SU-DHL-6 (cell line): Measurements from ENCODE around the gene LRRC34.

ENCODE experiments used
- H2AFZ ChIP-seq: fragments of 200-600 bp; sonication (generic); 2 replicates; pipeline ENCODE4 v1.6.1; 2014; ENCODE audit warnings: low read depth, mild to moderate bottlenecking, moderate library complexity, mixed read lengths, antibody characterized with exemption, low read length; ENCODE audit not compliant: severe bottlenecking
- H3F3A ChIP-seq: fragments of 200-600 bp; shearing (Covaris generic); 2 replicates; pipeline ENCODE4 v1.6.0; 2016; ENCODE audit warnings: antibody characterized with exemption, mild to moderate bottlenecking; ENCODE audit not compliant: insufficient read depth
- H3K27ac ChIP-seq: fragments of 200-600 bp; sonication (generic); 2 replicates; pipeline ENCODE4 v1.5.1; 2016; ENCODE audit warnings: low read depth, mild to moderate bottlenecking, low read length, moderate library complexity, mixed read lengths
- H3K27me3 ChIP-seq: fragments of 200-600 bp; sonication (generic), shearing (Covaris generic); 2 replicates; pipeline ENCODE4 v1.6.0; 2014; ENCODE audit warnings: mild to moderate bottlenecking, low read length
- H3K36me3 ChIP-seq: fragments of 200-600 bp; sonication (generic); 2 replicates; pipeline ENCODE4 v1.6.1; 2014; ENCODE audit warnings: mild to moderate bottlenecking, low read length, mixed read lengths
- H3K4me2 ChIP-seq: fragments of 300-600, 200-600 bp; shearing (Covaris generic), sonication (generic); 2 replicates; pipeline ENCODE4 v1.6.0; 2014; ENCODE audit warnings: low read length, low read depth, mild to moderate bottlenecking; ENCODE audit not compliant: poor library complexity, severe bottlenecking
- H3K4me3 ChIP-seq: fragments of 200-600 bp; sonication (generic); 2 replicates; pipeline ENCODE4 v1.5.1; 2014; ENCODE audit warnings: antibody characterized with exemption, low read length, mild to moderate bottlenecking, mixed read lengths; ENCODE audit not compliant: insufficient read depth, poor library complexity, severe bottlenecking
- H3K79me2 ChIP-seq: fragments of 200-600 bp; sonication (generic); 2 replicates; pipeline ENCODE4 v1.6.1; 2014; ENCODE audit warnings: mild to moderate bottlenecking, low read length, moderate library complexity; ENCODE audit not compliant: insufficient read depth
- H3K9ac ChIP-seq: fragments of 200-600 bp; sonication (generic); 2 replicates; pipeline ENCODE4 v1.7.0; 2014; ENCODE audit warnings: mild to moderate bottlenecking, low read length
- H3K9me2 ChIP-seq: fragments of 200-600 bp; sonication (generic); replicated peaks from 2 replicates; pipeline ENCODE4 v1.6.1; 2014; ENCODE audit warnings: low read length; ENCODE audit not compliant: insufficient read depth
- H3K9me3 ChIP-seq: fragments of 200-600 bp; sonication (generic); 2 replicates; pipeline ENCODE4 v1.6.1; 2014; ENCODE audit warnings: low read length, mixed read lengths; ENCODE audit not compliant: insufficient read depth
- H4K20me1 ChIP-seq: fragments of 200-600 bp; sonication (generic); 2 replicates; pipeline ENCODE4 v1.6.1; 2014; ENCODE audit warnings: low read depth, mild to moderate bottlenecking, antibody characterized with exemption, low read length, moderate library complexity, mixed read lengths
- CTCF ChIP-seq: fragments of 200-600 bp; sonication (generic); IDR thresholded peaks from one replicate; pipeline ENCODE4 v1.5.1; 2017; ENCODE audit warnings: antibody characterized with exemption, mild to moderate bottlenecking, low read length, moderate library complexity; ENCODE audit not compliant: insufficient read depth, poor library complexity, severe bottlenecking
- EZH2phosphoT487 ChIP-seq: fragments of 200-600 bp; sonication (generic), shearing (Covaris generic); conservative IDR thresholded peaks from 2 replicates; pipeline ENCODE4 v1.6.1; 2018; ENCODE audit warnings: mild to moderate bottlenecking, antibody characterized with exemption, low read length, moderate library complexity, mixed read lengths

Gene LRRC34

GRCh38 chr3:169815590-169816150 is 3.0 kb upstream of the LRRC34 start:
- Histone ChIP-seq H3K9ac (no peak overlapping the region), H3K36me3 (no peaks in the 10 kb centered on the region)
- TF ChIP-seq CTCF (no peak), EZH2phosphoT487 (no peak)

GRCh38 chr3:169813757-169814517 is 1.2 kb upstream of the LRRC34 start:
- no peaks in the 10 kb centered on the region for H3K9me2 ChIP-seq
- H3K36me3 ChIP-seq: no peaks in the 10 kb centered on the region
- 0 out of 2 replicates have a peak, but pooled peaks cover 9% of the 10 kb centered on the region for H3F3A ChIP-seq
- TF ChIP-seq EZH2phosphoT487 (no peak), CTCF (peak; percentile 75)
- H3K9ac ChIP-seq: peak overlapping the region; percentile 39; the same call in 1 of the 2 replicates
- H3K4me3 ChIP-seq: peak overlapping the region; percentile 37
- no peaks in the 10 kb centered on the region for H3K79me2 ChIP-seq
- H3K9me3 ChIP-seq: no peaks in the 10 kb centered on the region
- H3K4me2 ChIP-seq: peak overlapping the region; percentile 62
- H3K27ac ChIP-seq: no peak overlapping the region
- H4K20me1 ChIP-seq: no peaks in the 10 kb centered on the region
- peak overlapping the region; percentile 78 for H2AFZ ChIP-seq
- no peaks in the 10 kb centered on the region for H3K27me3 ChIP-seq

More at GRCh38 chr3:169815590-169816150, 3.0 kb upstream of the LRRC34 start:
- H4K20me1 ChIP-seq: no peaks in the 10 kb centered on the region
- H2AFZ ChIP-seq: no peak overlapping the region
- H3K27me3 ChIP-seq: no peaks in the 10 kb centered on the region
- no peak overlapping the region for H3K4me3 ChIP-seq
- H3K79me2 ChIP-seq: no peaks in the 10 kb centered on the region
- no peaks in the 10 kb centered on the region for H3K9me3 ChIP-seq
- 0 out of 2 replicates have a peak, but pooled peaks cover 3% of the 10 kb centered on the region for H3F3A ChIP-seq
- H3K27ac ChIP-seq: no peak overlapping the region
- H3K9me2 ChIP-seq: no peaks in the 10 kb centered on the region
- no peak overlapping the region for H3K4me2 ChIP-seq

- TF ChIP-seq CTCF (no peak), EZH2phosphoT487 (no peak)
- no peaks in the 10 kb centered on the region for H3K79me2 ChIP-seq
- peak overlapping the region; percentile 78 for H2AFZ ChIP-seq
- H3K4me3 ChIP-seq: peak overlapping the region; percentile 36
- no peaks in the 10 kb centered on the region for H3K36me3 ChIP-seq
- H3K9me3 ChIP-seq: no peaks in the 10 kb centered on the region
- H3K27me3 ChIP-seq: no peaks in the 10 kb centered on the region
- no peaks in the 10 kb centered on the region for H4K20me1 ChIP-seq
- H3K27ac ChIP-seq: no peak overlapping the region
- H3K9me2 ChIP-seq: no peaks in the 10 kb centered on the region
- peak overlapping the region; percentile 39 for H3K9ac ChIP-seq
- peak overlapping the region; percentile 62 for H3K4me2 ChIP-seq
- peaks cover 9% of the 10 kb centered on the region; the same call in 1 of the 2 replicates for H3F3A ChIP-seq
Measured at GRCh38 chr3:169813278-169813677, 574 bp upstream of the LRRC34 start.
